ENCODE data around the gene PODN.

GRCh38 chr1:53120659-53121058 lies 58.6 kb downstream of the PODN start:
- TF ChIP-seq, protein P1, sequence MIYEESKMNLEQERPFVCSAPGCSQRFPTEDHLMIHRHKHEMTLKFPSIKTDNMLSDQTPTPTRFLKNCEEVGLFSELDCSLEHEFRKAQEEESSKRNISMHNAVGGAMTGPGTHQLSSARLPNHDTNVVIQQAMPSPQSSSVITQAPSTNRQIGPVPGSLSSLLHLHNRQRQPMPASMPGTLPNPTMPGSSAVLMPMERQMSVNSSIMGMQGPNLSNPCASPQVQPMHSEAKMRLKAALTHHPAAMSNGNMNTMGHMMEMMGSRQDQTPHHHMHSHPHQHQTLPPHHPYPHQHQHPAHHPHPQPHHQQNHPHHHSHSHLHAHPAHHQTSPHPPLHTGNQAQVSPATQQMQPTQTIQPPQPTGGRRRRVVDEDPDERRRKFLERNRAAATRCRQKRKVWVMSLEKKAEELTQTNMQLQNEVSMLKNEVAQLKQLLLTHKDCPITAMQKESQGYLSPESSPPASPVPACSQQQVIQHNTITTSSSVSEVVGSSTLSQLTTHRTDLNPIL (CRISPR knock-in tag; IDR thresholded peaks at IDR 0.05; ENCODE audit: low read depth) = no peak
- no peak for TF ChIP-seq BACH2 (CRISPR knock-in tag; IDR thresholded peaks at IDR 0.05; ENCODE audit: borderline replicate concordance)
- TF ChIP-seq PPARA (CRISPR knock-in tag; IDR thresholded peaks at IDR 0.05; ENCODE audit: borderline replicate concordance) = no peak
- no peak for TF ChIP-seq SNAI2 (CRISPR knock-in tag; IDR thresholded peaks at IDR 0.05)
- TF ChIP-seq ARNTL (CRISPR knock-in tag; IDR thresholded peaks at IDR 0.05; ENCODE audit: borderline replicate concordance, low read depth) = no peak
- no peak for TF ChIP-seq ZFP3 (CRISPR knock-in tag; IDR thresholded peaks at IDR 0.05)
- TF ChIP-seq TOX (CRISPR knock-in tag; IDR thresholded peaks at IDR 0.05; ENCODE audit: borderline replicate concordance) = no peak
- no peak for TF ChIP-seq ZFP30 (CRISPR knock-in tag; IDR thresholded peaks at IDR 0.05)
- TF ChIP-seq ZNF565 (CRISPR knock-in tag; conservative IDR thresholded peaks at IDR 0.05; ENCODE audit: low read depth) = no peak

Measured in SK-N-SH treated with all-trans-retinoic acid at 6 μM for 48 hours (cell line).